Fibroblast of upper back skin (primary cell): ENCODE data around the gene ISL2.
A peak's percentile ranks its signal among the peaks of the same experiment; 100 is the strongest.

Source experiments
- DNase-seq: peaks from one replicate; pipeline ENCODE4 v3.0.0-alpha.2; 2013

The ISL2 gene

DNA sequence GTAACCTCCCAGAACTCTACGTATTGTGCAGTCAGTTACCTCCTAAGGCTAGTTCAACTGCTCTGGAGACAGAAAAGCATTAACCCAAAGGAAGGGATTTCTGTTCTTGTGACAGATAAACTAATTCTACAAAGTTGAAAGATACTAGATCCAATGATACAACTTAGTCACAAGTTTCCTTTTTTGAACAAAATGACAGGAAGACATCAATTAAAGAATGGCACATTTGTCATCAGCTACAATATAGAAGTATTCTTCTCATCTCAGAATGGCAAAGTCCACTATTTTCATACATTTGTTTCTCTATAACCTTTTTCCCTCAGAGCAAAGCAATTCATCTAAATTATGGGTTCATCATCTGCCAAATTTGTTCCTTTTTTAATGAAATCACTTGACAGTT is 43.7 kb downstream of the ISL2 start:
- no peak for DNase-seq

DNA sequence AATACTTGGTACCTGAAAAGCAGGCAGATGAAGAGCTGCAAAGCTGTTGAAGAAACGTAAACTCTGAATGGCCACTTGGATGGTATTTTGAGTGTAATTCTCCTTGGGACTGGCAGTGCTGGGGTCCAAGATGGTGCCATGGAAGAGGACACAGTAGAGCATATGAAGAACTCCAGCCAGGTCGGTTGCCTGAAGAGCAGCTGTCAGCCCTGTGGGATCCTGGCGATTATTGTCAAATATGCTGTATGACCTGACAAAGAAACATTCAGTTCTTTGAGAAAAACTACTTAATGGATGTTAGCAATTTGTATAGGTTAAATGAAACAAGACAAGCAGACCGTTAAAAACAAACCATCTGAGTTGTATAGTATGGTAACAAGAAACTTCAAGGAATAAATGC is 44.8 kb downstream of the ISL2 start:
- DNase-seq, result no peak

DNA sequence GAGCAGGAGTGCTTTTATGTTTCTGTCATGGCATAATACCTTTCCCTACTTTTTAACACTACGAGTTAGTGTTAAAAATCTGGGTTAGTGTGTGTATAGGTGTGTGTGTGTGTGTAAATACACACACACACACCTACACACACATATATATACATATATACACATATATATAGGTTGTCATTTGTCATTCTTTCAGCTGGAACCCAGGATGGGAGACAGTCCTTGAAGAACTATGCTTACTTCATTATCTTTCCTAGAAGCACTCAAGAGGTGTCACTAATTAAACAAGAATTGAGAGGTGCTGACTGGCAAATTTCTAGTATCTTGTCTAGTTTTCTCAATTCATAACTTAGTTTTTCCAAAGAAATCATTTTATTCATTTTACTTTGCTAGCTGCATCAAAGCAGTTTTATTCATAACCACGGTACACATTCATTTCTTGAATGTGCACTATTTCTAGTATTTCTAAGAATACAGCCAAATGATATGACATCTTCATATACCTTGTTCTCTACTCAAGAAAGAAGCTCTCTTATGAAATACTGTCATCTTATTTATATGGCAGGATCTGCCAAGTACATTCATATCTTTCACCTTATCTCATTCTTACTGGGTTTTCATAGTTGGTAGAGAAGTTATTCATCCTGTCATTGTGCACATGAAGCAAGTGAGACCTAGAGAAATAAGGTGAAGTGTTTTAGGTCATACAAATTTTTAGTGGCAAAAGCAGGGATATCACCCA is 46.6 kb downstream of the ISL2 start:
- no peak for DNase-seq

- DNase-seq, result no peak
Measured at GRCh38 chr15:76384409-76384808, 47.8 kb downstream of the ISL2 start.

DNA sequence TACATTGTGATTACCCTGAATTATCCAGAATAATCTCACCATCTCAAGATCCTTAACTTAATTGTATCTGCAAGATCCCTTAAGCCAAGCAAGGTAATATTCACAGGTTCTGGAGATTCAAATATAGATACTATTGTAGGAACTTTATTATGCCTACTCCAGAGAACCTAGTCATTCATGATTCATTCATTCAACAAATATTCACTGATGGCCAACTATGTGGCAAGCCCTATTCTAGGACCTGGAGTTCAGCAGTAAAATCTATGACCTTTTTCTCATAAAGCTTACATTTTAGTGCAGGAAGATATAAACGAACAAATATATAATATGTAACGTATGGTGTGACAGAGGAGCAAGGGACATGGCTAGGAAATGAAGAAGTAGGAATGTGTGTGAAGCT is 49.6 kb downstream of the ISL2 start:
- DNase-seq, result no peak

DNA sequence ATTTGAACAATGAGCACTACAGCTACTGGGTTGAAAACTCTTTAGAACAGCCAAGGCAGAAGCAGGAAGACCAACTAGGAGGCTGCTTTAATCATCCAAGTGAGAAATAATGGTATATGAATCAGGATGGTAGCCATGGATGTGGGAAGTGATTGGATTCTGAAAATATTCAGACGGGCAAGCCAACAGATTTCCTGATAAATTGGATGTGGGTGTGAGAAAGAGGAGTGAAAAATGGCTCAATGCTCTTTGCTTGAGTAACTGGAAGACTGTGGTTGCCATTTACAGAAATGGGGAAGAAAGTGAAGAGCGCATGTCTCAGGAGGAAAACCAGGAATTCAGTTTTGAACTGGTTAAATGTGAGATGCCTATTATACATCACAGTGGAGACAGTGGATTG is 50.4 kb downstream of the ISL2 start:
- DNase-seq, result no peak

DNA sequence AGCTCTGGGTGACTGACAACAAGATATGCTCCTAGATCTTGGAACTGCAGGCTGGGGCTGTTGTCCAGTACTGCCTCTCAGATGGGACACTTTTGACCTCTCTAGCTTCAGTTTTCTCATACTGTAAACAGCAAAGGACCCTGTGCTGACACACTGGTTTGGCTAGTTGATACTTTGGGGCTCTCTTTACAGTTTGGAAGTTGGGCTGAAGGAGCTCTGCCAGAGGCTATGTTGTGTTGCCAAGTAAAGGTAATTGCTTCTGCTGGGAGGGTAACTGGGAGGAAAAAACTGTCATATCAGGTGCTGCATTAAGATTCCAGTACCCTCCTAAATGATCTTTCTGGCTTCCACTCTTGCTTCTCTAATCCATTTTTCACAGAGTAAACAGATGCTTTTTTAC is 54.0 kb downstream of the ISL2 start:
- no peak for DNase-seq

GRCh38 chr15:76391309-76391708 is 54.7 kb downstream of the ISL2 start:
- no peak for DNase-seq

DNA sequence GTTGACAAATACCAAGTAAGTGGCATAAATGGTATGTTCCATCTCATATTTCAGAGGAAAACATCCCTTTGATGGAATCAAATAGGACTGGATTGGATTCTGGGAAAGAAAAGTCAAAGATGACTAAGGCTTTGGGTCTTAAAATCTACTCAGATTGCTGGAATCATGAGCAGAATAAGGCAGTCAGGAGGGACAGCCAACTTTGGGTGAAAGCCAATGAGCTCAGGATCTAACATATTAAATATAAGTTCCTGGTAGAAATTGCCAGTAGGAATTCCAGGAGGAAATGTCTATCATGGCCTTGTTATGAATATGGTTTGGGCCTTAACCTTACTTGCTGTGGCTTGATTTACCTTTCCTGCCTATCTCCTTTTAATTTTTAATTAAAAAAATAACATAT is 55.3 kb downstream of the ISL2 start:
- DNase-seq, result peak; percentile 28
